Measurements from ENCODE around the gene GPR171. TPM values are rescaled to one million over a fixed set of nuclear protein-coding genes. Genes with fewer than 3 reads are reported as not detected.

GPR171 gene
- total and polyA plus RNA-seq, 7 donors = 0.41 to 8.9 (median 0.55) TPM; not detected in 2

- no peak overlapping the region for H3K4me3 ChIP-seq
- H3K36me3 ChIP-seq = no peaks in the 10 kb centered on the region
- TF ChIP-seq POLR2AphosphoS5 (IDR thresholded peaks at IDR 0.05) (no peak), EP300 (IDR thresholded peaks at IDR 0.05) (no peak), CTCF (IDR thresholded peaks at IDR 0.05) (no peak), POLR2A (IDR thresholded peaks at IDR 0.05) (no peak)
- WGBS, 2 donors = 88 to 95% methylated on average over 5 of the region's 5 CpGs
- no peaks in the 10 kb centered on the region for H3K9me3 ChIP-seq
- H3K27me3 ChIP-seq = no peaks in the 10 kb centered on the region
- DNase-seq = no peak
- intact Hi-C loops (cut with DNase I) = no loop called here
- H3K27ac ChIP-seq = no peak overlapping the region
- no peaks in the 10 kb centered on the region for H3K4me1 ChIP-seq
These were observed 4.2 kb downstream of the GPR171 start for GRCh38 chr3:151198849-151199248.

DNA sequence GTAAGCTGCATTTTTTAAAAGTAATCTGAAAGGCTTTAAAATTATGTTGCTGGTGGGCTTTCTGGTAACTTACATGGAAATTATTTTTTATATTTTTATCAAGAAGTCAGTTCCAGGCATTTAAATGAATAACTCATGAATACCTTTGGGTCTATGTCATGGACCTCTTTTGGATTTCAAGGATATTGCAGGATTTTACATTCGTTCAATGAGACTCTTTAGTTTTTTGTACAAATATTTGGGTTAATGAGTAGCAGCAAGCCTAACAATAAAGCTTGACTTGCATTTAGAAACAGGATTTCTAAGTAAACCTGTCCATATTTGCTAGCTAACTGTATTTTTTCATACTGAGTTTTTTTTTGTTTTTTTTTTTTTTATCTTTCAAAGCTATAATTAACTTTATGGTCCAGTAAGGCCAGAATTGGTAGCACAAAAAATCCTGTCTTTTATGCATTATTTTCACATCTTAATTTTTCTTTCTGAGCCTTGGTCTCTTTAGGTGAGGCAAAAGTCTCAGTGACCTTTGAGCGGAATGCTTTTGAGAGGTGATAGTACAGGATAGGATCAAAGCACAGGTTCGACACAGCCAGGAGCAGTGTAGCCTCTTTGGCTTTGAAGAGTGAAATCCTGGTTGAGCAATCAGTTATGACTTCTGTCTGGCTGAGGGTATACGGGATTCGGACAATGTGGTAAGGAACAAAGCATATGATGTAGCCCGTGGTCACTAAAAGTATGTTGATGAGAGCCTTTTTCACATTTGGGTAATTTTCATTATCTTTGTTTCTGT lies 4.8 kb downstream of the GPR171 start:
- Histone ChIP-seq H3K27me3 (no peaks in the 10 kb centered on the region), H3K4me3 (no peak overlapping the region), H3K36me3 (no peaks in the 10 kb centered on the region), H3K9me3 (no peaks in the 10 kb centered on the region), H3K27ac (no peak overlapping the region), H3K4me1 (no peaks in the 10 kb centered on the region)
- intact Hi-C loops (cut with DNase I) = no loop called here
- TF ChIP-seq CTCF (IDR thresholded peaks at IDR 0.05) (no peak), POLR2AphosphoS5 (IDR thresholded peaks at IDR 0.05) (no peak), EP300 (IDR thresholded peaks at IDR 0.05) (no peak), POLR2A (IDR thresholded peaks at IDR 0.05) (no peak)
- DNase-seq = no peak
- 60 to 75% methylated on average over 6 of the region's 6 CpGs for WGBS, 2 donors

DNA sequence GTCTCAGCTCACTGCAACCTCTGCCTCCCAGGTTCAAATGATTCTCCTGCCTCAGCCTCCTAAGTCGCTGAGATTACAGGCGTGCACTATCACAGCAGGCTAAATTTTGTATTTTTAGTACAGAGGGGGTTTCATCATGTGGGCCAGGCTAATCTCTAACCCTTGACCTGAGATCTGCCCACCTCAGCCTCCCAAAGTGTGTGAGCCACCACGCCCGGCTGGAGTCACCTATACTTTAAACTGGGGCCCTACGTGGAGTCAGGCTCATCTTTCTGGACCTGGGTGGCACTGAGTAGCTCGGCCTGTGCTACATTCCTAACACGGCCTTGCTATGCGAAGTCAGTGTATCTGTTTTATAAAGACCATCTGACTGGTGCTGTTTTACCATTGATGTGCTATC lies 5.8 kb downstream of the GPR171 start:
- 96% methylated on average over 8 of the region's 8 CpGs for WGBS, 2 donors
- Histone ChIP-seq H3K36me3 (no peaks in the 10 kb centered on the region), H3K9me3 (no peaks in the 10 kb centered on the region), H3K4me3 (no peak overlapping the region), H3K27ac (no peak overlapping the region), H3K27me3 (no peaks in the 10 kb centered on the region), H3K4me1 (no peaks in the 10 kb centered on the region)
- no peak for TF ChIP-seq CTCF (IDR thresholded peaks at IDR 0.05)
- no peak for TF ChIP-seq POLR2A (IDR thresholded peaks at IDR 0.05)
- TF ChIP-seq EP300 (IDR thresholded peaks at IDR 0.05) = no peak
- TF ChIP-seq POLR2AphosphoS5 (IDR thresholded peaks at IDR 0.05) = no peak
- intact Hi-C loops (cut with DNase I) = no loop called here
- no peak for DNase-seq

DNA sequence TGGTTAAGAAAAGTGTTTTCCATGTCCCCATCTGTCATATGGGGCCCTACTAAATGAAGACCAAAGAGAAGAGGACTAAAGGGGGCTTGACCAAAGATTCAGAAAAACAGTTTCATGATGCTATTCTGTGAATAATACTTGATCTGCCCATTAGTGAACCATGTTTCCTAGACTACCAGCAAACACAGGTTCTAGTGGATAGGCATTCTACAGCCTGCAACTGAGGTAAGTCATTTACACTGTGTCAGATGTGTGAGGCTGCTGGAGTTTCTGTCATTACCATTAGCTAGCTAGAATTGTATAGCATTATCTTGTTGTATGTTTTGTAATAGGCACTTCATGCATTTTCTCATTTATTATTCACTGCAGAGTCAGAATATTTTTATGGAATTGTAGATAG lies 6.6 kb downstream of the GPR171 start:
- DNase-seq = no peak
- Histone ChIP-seq H3K27ac (no peak overlapping the region), H3K4me1 (no peaks in the 10 kb centered on the region), H3K4me3 (no peak overlapping the region), H3K27me3 (no peaks in the 10 kb centered on the region), H3K36me3 (no peaks in the 10 kb centered on the region), H3K9me3 (no peaks in the 10 kb centered on the region)
- no peak for TF ChIP-seq POLR2A (IDR thresholded peaks at IDR 0.05)
- TF ChIP-seq POLR2AphosphoS5 (IDR thresholded peaks at IDR 0.05) = no peak
- no peak for TF ChIP-seq EP300 (IDR thresholded peaks at IDR 0.05)
- no peak for TF ChIP-seq CTCF (IDR thresholded peaks at IDR 0.05)
- intact Hi-C loops (cut with DNase I) = no loop called here

DNA sequence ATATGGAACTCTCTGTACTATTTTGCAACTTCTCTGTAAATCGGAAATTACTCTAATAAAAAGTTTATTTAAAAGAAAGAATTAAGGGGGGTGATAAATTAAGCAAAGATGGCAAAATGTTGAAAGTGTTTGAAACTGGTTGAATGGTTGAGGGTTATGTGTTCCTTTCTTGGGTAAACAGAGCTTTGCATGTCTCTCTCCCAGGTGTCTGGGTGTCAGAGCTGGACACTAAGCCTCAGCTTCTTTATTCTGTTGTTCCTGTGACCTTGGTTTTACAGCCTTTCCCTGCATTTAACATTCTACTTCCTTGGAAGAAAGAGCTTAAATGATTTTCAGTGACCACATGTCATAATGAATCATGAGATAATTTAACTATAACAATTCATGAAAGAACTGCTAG lies 7.2 kb downstream of the GPR171 start:
- no peak for DNase-seq
- no peaks in the 10 kb centered on the region for H3K27me3 ChIP-seq
- H3K4me3 ChIP-seq = no peak overlapping the region
- no peaks in the 10 kb centered on the region for H3K36me3 ChIP-seq
- 75 to 83% methylated on average over 1 of the region's 1 CpG for WGBS, 2 donors
- no peaks in the 10 kb centered on the region for H3K9me3 ChIP-seq
- no peak for TF ChIP-seq POLR2A (IDR thresholded peaks at IDR 0.05)
- TF ChIP-seq POLR2AphosphoS5 (IDR thresholded peaks at IDR 0.05) = no peak
- no peak for TF ChIP-seq EP300 (IDR thresholded peaks at IDR 0.05)
- TF ChIP-seq CTCF (IDR thresholded peaks at IDR 0.05) = no peak
- intact Hi-C loops (cut with DNase I) = no loop called here
- H3K4me1 ChIP-seq = no peaks in the 10 kb centered on the region
- no peak overlapping the region for H3K27ac ChIP-seq

Measured in sigmoid colon (tissue), 7 donors.